Central memory CD4-positive, alpha-beta T cell (primary cell): ENCODE results near the gene IL4R.
"Not testable (repeated sequence)": the region's sequence is repeated elsewhere in the genome, so short reads cannot be mapped to it uniquely, and the experiment has no call there.

Experiments
- DNase-seq: peaks from one replicate; pipeline ENCODE4 v3.0.0; 2022

IL4R gene

GRCh38 chr16:27288313-27288712, 25.5 kb upstream of the IL4R start:
- not testable (repeated sequence) for DNase-seq

GRCh38 chr16:27289669-27290068, 24.1 kb upstream of the IL4R start:
- no peak for DNase-seq

- DNase-seq: no peak
Measured at GRCh38 chr16:27290562-27290961, 23.2 kb upstream of the IL4R start.

GRCh38 chr16:27291106-27291505, 22.7 kb upstream of the IL4R start:
- DNase-seq: no peak

- no peak for DNase-seq
Measured at GRCh38 chr16:27291722-27292240, 22.0 kb upstream of the IL4R start.

GRCh38 chr16:27293343-27293742, 20.4 kb upstream of the IL4R start:
- DNase-seq: no peak

- DNase-seq: no peak
Measured at GRCh38 chr16:27298132-27298531, 15.6 kb upstream of the IL4R start.

- no peak for DNase-seq
Measured at GRCh38 chr16:27301236-27301861, 12.4 kb upstream of the IL4R start.

GRCh38 chr16:27302126-27302525, 11.6 kb upstream of the IL4R start:
- no peak for DNase-seq

- DNase-seq: no peak
Measured at GRCh38 chr16:27303256-27304100, 10.3 kb upstream of the IL4R start.

- DNase-seq: no peak
Measured at GRCh38 chr16:27304102-27304501, 9.7 kb upstream of the IL4R start.

- no peak for DNase-seq
Measured at GRCh38 chr16:27304881-27305745, 8.7 kb upstream of the IL4R start.

- no peak for DNase-seq
Measured at GRCh38 chr16:27305839-27306442, 7.8 kb upstream of the IL4R start.

GRCh38 chr16:27308792-27309191, 5.0 kb upstream of the IL4R start:
- DNase-seq: no peak

- DNase-seq: no peak
Measured at GRCh38 chr16:27310576-27311447, 3.0 kb upstream of the IL4R start.

GRCh38 chr16:27311448-27311830, 2.3 kb upstream of the IL4R start:
- no peak for DNase-seq

- DNase-seq: no peak
Measured at GRCh38 chr16:27311897-27312303, 1.9 kb upstream of the IL4R start.

GRCh38 chr16:27312580-27313421, 973 bp upstream of the IL4R start:
- DNase-seq: no peak

- peak; percentile 48 for DNase-seq
Measured at GRCh38 chr16:27314161-27314723, 468 bp downstream of the IL4R start.

GRCh38 chr16:27314986-27315332, 1.2 kb downstream of the IL4R start:
- no peak for DNase-seq
